ENCODE data around the gene TNS3. TPM values are rescaled to one million over a fixed set of nuclear protein-coding genes. Genes with fewer than 3 reads are reported as not detected.
A peak's percentile ranks its signal among the peaks of the same experiment; 100 is the strongest.

The TNS3 gene
- total RNA-seq, 1 experiment from 2014 or later: 9.5 TPM

- Histone ChIP-seq H3K14ac (ENCODE audit: insufficient read depth, low read length) (no peak overlapping the region), H3K18ac (ENCODE audit: insufficient read length, low read depth, low read length) (no peak overlapping the region), H2AK5ac (ENCODE audit: insufficient read length, low read length) (no peak overlapping the region), H2AFZ (ENCODE audit: low read length) (no peak overlapping the region), H3K23ac (ENCODE audit: insufficient read length, low read depth, low read length) (no peak overlapping the region), H3K79me2 (ENCODE audit: insufficient read depth, low read length) (no peaks in the 10 kb centered on the region), H4K5ac (ENCODE audit: insufficient read length, low read depth, low read length) (no peak overlapping the region), H2BK15ac (ENCODE audit: low read depth, low read length) (no peak overlapping the region), H3K23me2 (ENCODE audit: insufficient read length, low read depth, low read length, poor library complexity, severe bottlenecking) (no peaks in the 10 kb centered on the region), H2BK12ac (ENCODE audit: insufficient read length, low read depth, low read length) (no peak overlapping the region), H3K79me1 (ENCODE audit: insufficient read depth, low read depth, low read length, poor library complexity, severe bottlenecking) (no peaks in the 10 kb centered on the region), H3K9ac (ENCODE audit: extremely low read depth, insufficient read length, low read length) (no peak overlapping the region), H4K8ac (replicated peaks; ENCODE audit: insufficient read length, low read depth, low read length) (no peak overlapping the region), H2BK20ac (ENCODE audit: low read depth, low read length, poor library complexity, severe bottlenecking) (no peak overlapping the region), H3K9me3 (ENCODE audit: control insufficient read depth, low read depth, low read length) (no peaks in the 10 kb centered on the region), H4K20me1 (ENCODE audit: control insufficient read depth, insufficient read depth, insufficient read length) (no peaks in the 10 kb centered on the region), H3K4me1 (ENCODE audit: insufficient read depth, low read length) (peaks cover 4% of the 10 kb centered on the region; the same call in 1 of the 2 replicates), H3K27me3 (ENCODE audit: insufficient read depth, low read length) (no peaks in the 10 kb centered on the region), H4K91ac (ENCODE audit: insufficient read length, low read depth, low read length) (no peak overlapping the region), H2BK5ac (ENCODE audit: insufficient read length, low read length) (no peak overlapping the region), H3K27ac (ENCODE audit: insufficient read length, low read depth, low read length) (no peak overlapping the region), H2BK120ac (ENCODE audit: low read depth, low read length, poor library complexity, severe bottlenecking) (no peak overlapping the region), H3K56ac (ENCODE audit: insufficient read length, low read depth, low read length) (no peak overlapping the region), H3K4me2 (ENCODE audit: insufficient read depth, insufficient read length, low read length) (no peak overlapping the region), H3K4ac (ENCODE audit: low read depth, low read length) (no peak overlapping the region), H3T11ph (ENCODE audit: low read length) (no peak overlapping the region)
- WGBS (ENCODE audit: extremely low coverage, insufficient read length, low lambda C conversion rate): no CpG with 5 or more reads among the region's 13 CpGs
- peaks cover 19 to 33% of the 10 kb centered on the region in 2 experiments for H3K4me1 Mint-ChIP-seq
- no peaks in the 10 kb centered on the region for H3K9me3 Mint-ChIP-seq
- H3K36me3 Mint-ChIP-seq (ENCODE audit: insufficient read depth in 1 of 3, low read depth in 3 of 3): no peaks in the 10 kb centered on the region; a peak in 1 of 7 replicates
- H3K27ac Mint-ChIP-seq: peak overlapping the region in 1 of 3 experiments; percentile 35; a peak in 1 of 7 replicates
- no peak for DNase-seq
- H3K4me3 Mint-ChIP-seq: no peak overlapping the region
- TF ChIP-seq CTCF (conservative IDR thresholded peaks at IDR 0.05): no peak
- no peaks in the 10 kb centered on the region; the same call in 1 of the 2 replicates for H3K27me3 Mint-ChIP-seq (ENCODE audit: low read depth)
These were observed 13.4 kb downstream of the TNS3 start for GRCh38 chr7:47568547-47568946.
